HCT116 (cell line): ENCODE data around the gene IL17RD. TPM values are rescaled to one million over a fixed set of nuclear protein-coding genes. Genes with fewer than 3 reads are reported as not detected.

Experiments
- ATAC-seq: fragments of 200-7000 bp; cut with Tn5 transposase; 2 replicates; pipeline ENCODE4 v1.9.1; 2020; ENCODE audit warnings: mild to moderate bottlenecking, moderate library complexity
- BruUV-seq: library from RNA; stranded (reverse); fragments of 400-500 nt; replicated peaks from 2 replicates; lab custom pipeline; 2021; lab: Mats Ljungman, UMichigan
- CTCF ChIA-PET: fragments of 300-600 bp; sonication (Branson Sonifier 250); formaldehyde crosslinking; loops from one replicate; lab custom pipeline; 2021; ENCODE audit warnings: antibody characterized with exemption; lab: Charles Lee
- POLR2A ChIA-PET: fragments of 300-600, 350-600 bp; sonication (Branson Sonifier 250); formaldehyde crosslinking; loops from one replicate; lab custom pipeline; 2021; ENCODE audit warnings: antibody characterized with exemption; lab: Charles Lee
- RAD21 ChIA-PET, 2 experiments: fragments of 300-600 bp; sonication (Branson Sonifier 250); formaldehyde crosslinking; loops; one replicate each; lab custom pipeline; 2023; ENCODE audit warnings: low total read pairs in 2 of 2; ENCODE audit not compliant: uncharacterized antibody in 2 of 2, unreplicated experiment in 2 of 2, low non-redundant PET in 1 of 2; lab: Charles Lee
- DNase-seq: peaks from one replicate; pipeline ENCODE4 v3.0.0-alpha.2; 2010; ENCODE audit warnings: low read depth, low spot score
- H2AFZ ChIP-seq: fragments of 200-600 bp; shearing (Covaris generic), sonication (generic); 2 replicates; pipeline ENCODE4 v1.6.1; 2017; ENCODE audit warnings: low read depth, mixed run types, mixed read lengths, antibody characterized with exemption, low read length; ENCODE audit not compliant: poor library complexity, severe bottlenecking
- H3K27ac ChIP-seq: 2 replicates; pipeline ENCODE4 v1.5.1; 2012; ENCODE audit warnings: low read depth, low read length
- H3K27me3 ChIP-seq: fragments of 200-600 bp; sonication (generic); 2 replicates; pipeline ENCODE4 v1.6.1; 2016; ENCODE audit warnings: mixed run types, low read length, mixed read lengths; ENCODE audit not compliant: insufficient read depth
- H3K36me3 ChIP-seq, 2 experiments: fragments of 200-500 bp in 1 of 2; fragments of 200-600 bp in 1 of 2; sonication (Bioruptor generic) in 1 of 2; sonication (generic) in 1 of 2; 2 replicates each; pipeline versions ENCODE4 v1.5.1 to v1.6.1; 2014 to 2016; ENCODE audit warnings: low read length in 2 of 2, inconsistent platforms in 1 of 2, mixed read lengths in 1 of 2, mixed run types in 1 of 2; ENCODE audit not compliant: insufficient read depth in 2 of 2, control insufficient read depth in 1 of 2
- H3K4me1 ChIP-seq, 2 experiments: fragments of 200-600 bp in 1 of 2; sonication (generic) in 1 of 2; 2 replicates each; pipeline versions ENCODE4 v1.5.1 to v1.6.1; 2012 to 2017; ENCODE audit warnings: low read length in 2 of 2, inconsistent platforms in 1 of 2, mild to moderate bottlenecking in 1 of 2, mixed read lengths in 1 of 2, mixed run types in 1 of 2, moderate library complexity in 1 of 2; ENCODE audit not compliant: insufficient read depth in 2 of 2, control insufficient read depth in 1 of 2
- H3K4me2 ChIP-seq: fragments of 200-600 bp; sonication (generic); 2 replicates; pipeline ENCODE4 v1.6.1; 2017; ENCODE audit warnings: mixed run types, low read length, mixed read lengths
- H3K4me3 ChIP-seq, 2 experiments: fragments of 200-600 bp in 1 of 2; sonication (generic) in 1 of 2; replicated peaks in 1 of 2; 2 replicates each; pipeline ENCODE4 v1.5.1; 2011 to 2016; ENCODE audit warnings: low read length in 2 of 2, control low read depth in 1 of 2, low read depth in 1 of 2, mild to moderate bottlenecking in 1 of 2, mixed read lengths in 1 of 2, mixed run types in 1 of 2
- H3K79me2 ChIP-seq: fragments of 200-600 bp; sonication (generic); 2 replicates; pipeline ENCODE4 v1.6.1; 2017; ENCODE audit warnings: mild to moderate bottlenecking, mixed run types, low read length, moderate library complexity, mixed read lengths; ENCODE audit not compliant: insufficient read depth
- H3K9ac ChIP-seq: fragments of 200-600 bp; sonication (generic); 2 replicates; pipeline ENCODE4 v1.6.1; 2016; ENCODE audit warnings: low read length, mixed read lengths
- H3K9me2 ChIP-seq: fragments of 200-600 bp; sonication (generic), shearing (Covaris generic); 2 replicates; pipeline ENCODE4 v1.6.1; 2017; ENCODE audit warnings: mixed run types, mild to moderate bottlenecking, moderate library complexity; ENCODE audit not compliant: insufficient read depth
- H3K9me3 ChIP-seq, 2 experiments: fragments of 200-500 bp in 1 of 2; fragments of 200-600 bp in 1 of 2; sonication (Bioruptor generic) in 1 of 2; sonication (generic) in 1 of 2; 2 replicates each; pipeline ENCODE4 v1.6.1; 2014 to 2017; ENCODE audit warnings: low read length in 2 of 2, mixed read lengths in 2 of 2, inconsistent platforms in 1 of 2, low read depth in 1 of 2, mild to moderate bottlenecking in 1 of 2, mixed run types in 1 of 2, moderate library complexity in 1 of 2; ENCODE audit not compliant: control insufficient read depth in 1 of 2, insufficient read depth in 1 of 2
- H4K20me1 ChIP-seq: fragments of 200-600 bp; sonication (generic), shearing (Covaris generic); 2 replicates; pipeline ENCODE4 v1.6.1; 2017; ENCODE audit warnings: mixed run types, mild to moderate bottlenecking, moderate library complexity; ENCODE audit not compliant: insufficient read depth
- EZH2phosphoT487 ChIP-seq: fragments of 200-600 bp; IDR thresholded peaks from 2 replicates; pipeline ENCODE4 v1.6.1; 2018; ENCODE audit warnings: antibody characterized with exemption, borderline replicate concordance
- JUND ChIP-seq: IDR thresholded peaks from 2 replicates; pipeline ENCODE4 v1.6.1; 2012
- RAD21 ChIP-seq: IDR thresholded peaks from 2 replicates; pipeline ENCODE4 v1.6.1; 2012; ENCODE audit warnings: low read depth, mild to moderate bottlenecking
- TCF7L2 ChIP-seq: IDR thresholded peaks from 2 replicates; pipeline ENCODE4 v1.7.0; 2011; ENCODE audit warnings: borderline replicate concordance, inconsistent platforms; ENCODE audit not compliant: insufficient read depth, insufficient read length; ENCODE audit errors: extremely low read depth
- YY1 ChIP-seq: IDR thresholded peaks from 2 replicates; pipeline ENCODE4 v1.6.1; 2011; ENCODE audit warnings: low read length, low read depth, moderate library complexity, mild to moderate bottlenecking; ENCODE audit not compliant: insufficient replicate concordance; ENCODE audit errors: extremely low read depth
- ZNF274 ChIP-seq: fragments of 200-500 bp; sonication (Bioruptor generic); IDR thresholded peaks from 2 replicates; pipeline ENCODE4 v1.6.1; 2014; ENCODE audit warnings: mild to moderate bottlenecking, low read depth, low read length, inconsistent platforms
- intact Hi-C: fragments of 100-400 bp; cut with micrococcal nuclease; formaldehyde crosslinking; loops from 2 replicates; pipeline ENCODE4 v1.10.0; 2022
- total RNA-seq: library from RNA; stranded (reverse); gene quantifications from one replicate; pipeline ENCODE4 v1.2.1, GENCODE V29; 2021; ENCODE audit not compliant: unreplicated experiment
- TF ChIP-seq, protein P1 (sequence below): IDR thresholded peaks from 2 replicates; pipeline ENCODE4 v1.6.1; 2011; ENCODE audit warnings: mild to moderate bottlenecking, low read length, moderate library complexity; ENCODE audit not compliant: insufficient replicate concordance; ENCODE audit errors: extremely low read depth
- TF ChIP-seq, protein P2 (sequence below): IDR thresholded peaks from 2 replicates; pipeline ENCODE4 v1.6.1; 2012
- TF ChIP-seq, protein P3 (sequence below): IDR thresholded peaks from 2 replicates; pipeline ENCODE4 v1.6.1; 2012; ENCODE audit warnings: low read depth

Gene IL17RD
- total RNA-seq, 1 experiment from 2014 or later, result 12.3 TPM

DNA sequence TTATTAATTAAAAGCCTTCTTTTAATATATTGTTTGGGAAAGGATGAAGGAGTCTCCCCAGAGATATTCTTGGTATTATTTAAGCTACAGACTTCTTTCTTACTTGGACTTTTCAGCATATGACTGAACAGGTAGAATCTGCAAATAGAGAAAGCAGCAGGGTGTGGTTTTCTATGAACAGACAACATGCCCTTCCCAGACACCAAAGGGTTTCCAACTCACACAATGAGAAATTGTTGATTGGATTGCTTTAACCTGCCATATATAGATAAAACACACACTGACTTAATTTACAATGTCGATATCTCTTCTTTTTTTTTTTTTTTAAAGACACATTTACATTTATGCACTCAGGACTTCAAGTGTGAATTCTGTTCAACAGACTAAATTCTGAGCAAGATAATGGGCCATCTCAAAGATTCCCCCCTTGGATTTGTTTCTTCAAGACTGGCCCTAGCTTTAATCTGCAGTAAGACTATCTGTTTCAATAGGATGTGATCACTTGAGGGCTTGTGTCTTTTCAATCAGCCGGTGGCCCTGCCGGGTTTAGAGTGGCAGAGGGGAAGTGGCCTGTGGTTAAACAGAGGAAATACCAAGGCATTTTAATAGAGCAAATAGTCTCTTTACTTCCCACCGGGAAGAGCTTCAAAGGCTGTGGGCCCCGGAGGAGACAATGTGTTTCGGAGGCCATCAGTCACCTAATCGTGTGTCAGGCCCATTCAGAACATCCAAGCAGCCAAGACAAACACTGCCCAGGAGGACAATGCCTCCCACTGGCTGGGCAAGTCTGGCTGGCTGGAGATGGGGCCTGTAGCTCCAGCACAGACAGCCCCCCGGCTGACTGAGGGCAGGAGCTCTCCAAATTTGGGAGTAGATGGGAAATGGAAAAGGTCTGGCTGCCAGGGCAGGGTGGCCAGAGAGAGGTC, 6.1 kb downstream of the IL17RD start:
- H3K27me3 ChIP-seq, result no peaks in the 10 kb centered on the region
- 0 out of 2 replicates have a peak overlapping the region, but pooled peaks have one; percentile 9 for H3K9ac ChIP-seq
- no TSS peak for BruUV-seq
- TF ChIP-seq, protein P1, sequence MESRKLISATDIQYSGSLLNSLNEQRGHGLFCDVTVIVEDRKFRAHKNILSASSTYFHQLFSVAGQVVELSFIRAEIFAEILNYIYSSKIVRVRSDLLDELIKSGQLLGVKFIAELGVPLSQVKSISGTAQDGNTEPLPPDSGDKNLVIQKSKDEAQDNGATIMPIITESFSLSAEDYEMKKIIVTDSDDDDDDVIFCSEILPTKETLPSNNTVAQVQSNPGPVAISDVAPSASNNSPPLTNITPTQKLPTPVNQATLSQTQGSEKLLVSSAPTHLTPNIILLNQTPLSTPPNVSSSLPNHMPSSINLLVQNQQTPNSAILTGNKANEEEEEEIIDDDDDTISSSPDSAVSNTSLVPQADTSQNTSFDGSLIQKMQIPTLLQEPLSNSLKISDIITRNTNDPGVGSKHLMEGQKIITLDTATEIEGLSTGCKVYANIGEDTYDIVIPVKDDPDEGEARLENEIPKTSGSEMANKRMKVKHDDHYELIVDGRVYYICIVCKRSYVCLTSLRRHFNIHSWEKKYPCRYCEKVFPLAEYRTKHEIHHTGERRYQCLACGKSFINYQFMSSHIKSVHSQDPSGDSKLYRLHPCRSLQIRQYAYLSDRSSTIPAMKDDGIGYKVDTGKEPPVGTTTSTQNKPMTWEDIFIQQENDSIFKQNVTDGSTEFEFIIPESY, result no peak
- TF ChIP-seq, protein P2, sequence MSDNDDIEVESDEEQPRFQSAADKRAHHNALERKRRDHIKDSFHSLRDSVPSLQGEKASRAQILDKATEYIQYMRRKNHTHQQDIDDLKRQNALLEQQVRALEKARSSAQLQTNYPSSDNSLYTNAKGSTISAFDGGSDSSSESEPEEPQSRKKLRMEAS, result 0 out of 2 replicates have a peak, but pooled peaks have one; percentile 53
- TF ChIP-seq, protein P3, sequence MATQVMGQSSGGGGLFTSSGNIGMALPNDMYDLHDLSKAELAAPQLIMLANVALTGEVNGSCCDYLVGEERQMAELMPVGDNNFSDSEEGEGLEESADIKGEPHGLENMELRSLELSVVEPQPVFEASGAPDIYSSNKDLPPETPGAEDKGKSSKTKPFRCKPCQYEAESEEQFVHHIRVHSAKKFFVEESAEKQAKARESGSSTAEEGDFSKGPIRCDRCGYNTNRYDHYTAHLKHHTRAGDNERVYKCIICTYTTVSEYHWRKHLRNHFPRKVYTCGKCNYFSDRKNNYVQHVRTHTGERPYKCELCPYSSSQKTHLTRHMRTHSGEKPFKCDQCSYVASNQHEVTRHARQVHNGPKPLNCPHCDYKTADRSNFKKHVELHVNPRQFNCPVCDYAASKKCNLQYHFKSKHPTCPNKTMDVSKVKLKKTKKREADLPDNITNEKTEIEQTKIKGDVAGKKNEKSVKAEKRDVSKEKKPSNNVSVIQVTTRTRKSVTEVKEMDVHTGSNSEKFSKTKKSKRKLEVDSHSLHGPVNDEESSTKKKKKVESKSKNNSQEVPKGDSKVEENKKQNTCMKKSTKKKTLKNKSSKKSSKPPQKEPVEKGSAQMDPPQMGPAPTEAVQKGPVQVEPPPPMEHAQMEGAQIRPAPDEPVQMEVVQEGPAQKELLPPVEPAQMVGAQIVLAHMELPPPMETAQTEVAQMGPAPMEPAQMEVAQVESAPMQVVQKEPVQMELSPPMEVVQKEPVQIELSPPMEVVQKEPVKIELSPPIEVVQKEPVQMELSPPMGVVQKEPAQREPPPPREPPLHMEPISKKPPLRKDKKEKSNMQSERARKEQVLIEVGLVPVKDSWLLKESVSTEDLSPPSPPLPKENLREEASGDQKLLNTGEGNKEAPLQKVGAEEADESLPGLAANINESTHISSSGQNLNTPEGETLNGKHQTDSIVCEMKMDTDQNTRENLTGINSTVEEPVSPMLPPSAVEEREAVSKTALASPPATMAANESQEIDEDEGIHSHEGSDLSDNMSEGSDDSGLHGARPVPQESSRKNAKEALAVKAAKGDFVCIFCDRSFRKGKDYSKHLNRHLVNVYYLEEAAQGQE, result no peak
- TF ChIP-seq JUND (peak; percentile 42), EZH2phosphoT487 (no peak), TCF7L2 (peak; percentile 84), YY1 (no peak), RAD21 (peak; percentile 26; the same call in 1 of the 2 replicates), ZNF274 (no peak)
- H3K4me1 ChIP-seq, result peaks cover 21 to 23% of the 10 kb centered on the region in 2 experiments
- H2AFZ ChIP-seq, result no peak overlapping the region
- ChIA-PET RAD21 (interaction anchor here in 1 of 2 experiments (0.5 to 1.0 kb wide), 2 partner anchors 75 to 156 kb away, joined by 4 read pairs; no protein-coding TSS in a partner anchor), POLR2A (no interaction called here), CTCF (interaction anchor here (1.0 kb wide), 1 partner anchor 10 kb away, joined by 3 read pairs; no protein-coding TSS in a partner anchor)
- no peaks in the 10 kb centered on the region for H3K79me2 ChIP-seq
- no peaks in the 10 kb centered on the region for H3K36me3 ChIP-seq
- intact Hi-C loops, result no loop called here
- no peaks in the 10 kb centered on the region for H3K9me3 ChIP-seq
- H3K4me2 ChIP-seq, result peak overlapping the region; percentile 57
- H3K9me2 ChIP-seq, result no peaks in the 10 kb centered on the region
- H3K27ac ChIP-seq, result no peak overlapping the region
- DNase-seq (peak; percentile 51), ATAC-seq (peak; percentile 89)
- H4K20me1 ChIP-seq, result no peaks in the 10 kb centered on the region
- H3K4me3 ChIP-seq, result peak overlapping the region in 1 of 2 experiments; percentile 7; a peak in 2 of 4 replicates
